Measurements from ENCODE around the gene HSD17B7.

Gene HSD17B7

DNA sequence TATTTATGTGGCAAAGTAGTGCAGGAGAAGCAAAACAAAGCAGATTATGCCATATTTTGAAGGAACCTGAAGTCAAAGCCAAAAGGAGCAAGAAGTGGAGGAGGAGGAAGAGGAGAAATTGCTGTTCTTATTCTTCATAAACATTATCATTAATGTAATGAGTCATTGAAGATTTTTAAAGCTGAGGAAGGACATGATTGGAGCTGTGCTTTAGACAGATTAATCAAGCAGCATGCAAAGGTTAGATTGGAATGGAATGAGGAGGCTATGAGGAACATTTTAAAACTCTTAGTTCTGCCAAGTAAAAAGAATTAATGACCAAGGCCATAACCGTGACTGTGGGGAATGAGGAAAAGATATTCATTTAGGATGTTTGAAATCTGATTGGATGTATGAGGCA, 33.0 kb upstream of the HSD17B7 start:
- H3K4me2 ChIP-seq = no peak overlapping the region
- no peak overlapping the region for H3K27ac ChIP-seq
- no peaks in the 10 kb centered on the region for H3K79me2 ChIP-seq (ENCODE audit: insufficient read depth, low read depth)
- no peaks in the 10 kb centered on the region for H3K36me3 ChIP-seq (ENCODE audit: insufficient read depth)
- no peaks in the 10 kb centered on the region for H3K27me3 ChIP-seq (ENCODE audit: insufficient read depth, low read depth)
- H2AFZ ChIP-seq (ENCODE audit: low read depth) = no peak overlapping the region
- TF ChIP-seq, protein P1, sequence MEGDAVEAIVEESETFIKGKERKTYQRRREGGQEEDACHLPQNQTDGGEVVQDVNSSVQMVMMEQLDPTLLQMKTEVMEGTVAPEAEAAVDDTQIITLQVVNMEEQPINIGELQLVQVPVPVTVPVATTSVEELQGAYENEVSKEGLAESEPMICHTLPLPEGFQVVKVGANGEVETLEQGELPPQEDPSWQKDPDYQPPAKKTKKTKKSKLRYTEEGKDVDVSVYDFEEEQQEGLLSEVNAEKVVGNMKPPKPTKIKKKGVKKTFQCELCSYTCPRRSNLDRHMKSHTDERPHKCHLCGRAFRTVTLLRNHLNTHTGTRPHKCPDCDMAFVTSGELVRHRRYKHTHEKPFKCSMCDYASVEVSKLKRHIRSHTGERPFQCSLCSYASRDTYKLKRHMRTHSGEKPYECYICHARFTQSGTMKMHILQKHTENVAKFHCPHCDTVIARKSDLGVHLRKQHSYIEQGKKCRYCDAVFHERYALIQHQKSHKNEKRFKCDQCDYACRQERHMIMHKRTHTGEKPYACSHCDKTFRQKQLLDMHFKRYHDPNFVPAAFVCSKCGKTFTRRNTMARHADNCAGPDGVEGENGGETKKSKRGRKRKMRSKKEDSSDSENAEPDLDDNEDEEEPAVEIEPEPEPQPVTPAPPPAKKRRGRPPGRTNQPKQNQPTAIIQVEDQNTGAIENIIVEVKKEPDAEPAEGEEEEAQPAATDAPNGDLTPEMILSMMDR (conservative IDR thresholded peaks at IDR 0.05; ENCODE audit: low read depth, low read length) = no peak
- no peak overlapping the region for H3K4me3 ChIP-seq (IDR thresholded peaks at IDR 0.05; ENCODE audit: insufficient read depth, low read depth, low read length)
- H3K9ac ChIP-seq = no peak overlapping the region
- no peaks in the 10 kb centered on the region for H3K4me1 ChIP-seq (ENCODE audit: low read depth, poor library complexity, severe bottlenecking)
- no peaks in the 10 kb centered on the region for H4K20me1 ChIP-seq (ENCODE audit: insufficient read depth)

DNA sequence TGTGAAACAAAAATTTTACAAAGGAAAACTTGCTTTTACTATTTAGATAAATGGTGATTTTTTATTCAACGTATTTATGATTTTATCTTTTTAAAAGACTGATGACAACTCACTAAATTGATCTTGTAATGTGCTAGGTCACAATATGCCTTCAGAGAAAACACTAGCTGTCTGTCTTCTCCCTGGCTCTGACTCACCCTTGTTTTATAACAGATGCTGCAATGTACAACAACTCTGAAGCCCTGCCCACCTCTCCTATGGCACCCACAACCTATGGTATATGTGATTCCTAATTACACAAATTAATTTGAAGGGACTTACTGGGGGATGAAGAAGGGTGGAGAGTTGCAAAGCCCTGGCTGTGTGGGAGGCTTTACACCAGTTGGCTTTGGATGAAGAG, 24.7 kb upstream of the HSD17B7 start:
- H3K4me1 ChIP-seq (ENCODE audit: low read depth, poor library complexity, severe bottlenecking) = no peaks in the 10 kb centered on the region
- no peaks in the 10 kb centered on the region for H3K36me3 ChIP-seq (ENCODE audit: insufficient read depth)
- TF ChIP-seq, protein P1 (conservative IDR thresholded peaks at IDR 0.05; ENCODE audit: low read depth, low read length) = no peak

DNA sequence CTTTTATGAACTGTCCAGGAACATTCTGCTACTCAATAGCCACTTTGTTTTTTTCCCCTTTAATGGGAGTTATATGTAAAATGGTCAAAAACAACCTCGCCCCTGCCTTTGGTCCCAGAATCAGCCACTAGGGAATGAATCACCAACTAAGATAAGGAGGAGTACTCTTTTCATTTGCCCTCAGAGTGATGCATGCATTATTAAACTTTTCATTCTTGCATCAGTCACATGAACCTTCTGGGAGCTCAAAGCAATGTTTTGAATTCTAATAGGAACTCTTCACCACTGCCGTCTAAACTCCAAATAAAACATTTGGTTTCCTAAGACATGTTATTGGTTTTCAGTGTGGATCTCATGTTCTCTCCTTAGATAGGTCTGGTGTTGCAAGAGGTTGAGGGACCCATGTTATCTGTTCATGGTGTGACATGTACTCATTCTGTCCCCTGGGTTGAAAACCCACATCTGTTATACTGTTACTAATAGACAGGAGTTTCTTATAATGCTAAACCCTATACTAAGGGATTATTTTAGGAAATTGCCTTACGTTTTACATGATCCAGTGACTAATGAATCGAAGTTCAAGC, 17.8 kb upstream of the HSD17B7 start:
- Histone ChIP-seq H3K27ac (no peak overlapping the region), H3K36me3 (ENCODE audit: insufficient read depth) (no peaks in the 10 kb centered on the region)

More for the DNA sequence above, 24.7 kb upstream of the HSD17B7 start:
- no peak overlapping the region for H3K4me3 ChIP-seq (IDR thresholded peaks at IDR 0.05; ENCODE audit: insufficient read depth, low read depth, low read length)
- no peak overlapping the region for H3K9ac ChIP-seq
- H4K20me1 ChIP-seq (ENCODE audit: insufficient read depth) = no peaks in the 10 kb centered on the region
- no peaks in the 10 kb centered on the region for H3K27me3 ChIP-seq (ENCODE audit: insufficient read depth, low read depth)
- no peaks in the 10 kb centered on the region for H3K79me2 ChIP-seq (ENCODE audit: insufficient read depth, low read depth)
- no peak overlapping the region for H2AFZ ChIP-seq (ENCODE audit: low read depth)
- H3K4me2 ChIP-seq = no peak overlapping the region
- no peak overlapping the region for H3K27ac ChIP-seq

DNA sequence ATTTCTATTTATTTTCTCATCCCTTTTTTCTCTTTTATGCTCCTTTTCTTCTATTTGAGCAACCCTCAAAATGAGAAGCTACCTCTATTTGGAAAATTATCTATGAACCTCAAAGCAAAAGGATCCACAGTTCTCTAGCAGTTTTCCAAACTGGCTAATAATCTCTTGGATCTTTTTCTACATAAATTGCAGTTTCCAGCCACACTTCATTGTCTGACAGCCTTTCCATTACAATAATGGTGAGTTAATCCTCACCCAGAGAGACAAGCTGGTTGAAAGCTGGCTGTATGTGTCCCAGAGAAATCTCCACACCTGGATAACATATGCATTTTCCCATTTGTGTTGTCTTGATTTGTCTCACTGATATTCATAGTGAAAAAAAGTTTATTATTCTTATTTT, 16.5 kb upstream of the HSD17B7 start:
- no peak overlapping the region for H3K4me3 ChIP-seq (IDR thresholded peaks at IDR 0.05; ENCODE audit: insufficient read depth, low read depth, low read length)
- no peaks in the 10 kb centered on the region for H3K4me1 ChIP-seq (ENCODE audit: low read depth, poor library complexity, severe bottlenecking)
- H3K27me3 ChIP-seq (ENCODE audit: insufficient read depth, low read depth) = no peaks in the 10 kb centered on the region
- H4K20me1 ChIP-seq (ENCODE audit: insufficient read depth) = no peaks in the 10 kb centered on the region
- H2AFZ ChIP-seq (ENCODE audit: low read depth) = no peak overlapping the region
- H3K4me2 ChIP-seq = no peak overlapping the region
- H3K9ac ChIP-seq = no peak overlapping the region
- H3K27ac ChIP-seq = no peak overlapping the region
- TF ChIP-seq, protein P1 (conservative IDR thresholded peaks at IDR 0.05; ENCODE audit: low read depth, low read length) = no peak
- H3K79me2 ChIP-seq (ENCODE audit: insufficient read depth, low read depth) = no peaks in the 10 kb centered on the region
- no peaks in the 10 kb centered on the region for H3K36me3 ChIP-seq (ENCODE audit: insufficient read depth)

More for the DNA sequence above, 17.8 kb upstream of the HSD17B7 start:
- H3K9ac ChIP-seq = no peak overlapping the region
- no peaks in the 10 kb centered on the region for H4K20me1 ChIP-seq (ENCODE audit: insufficient read depth)
- no peaks in the 10 kb centered on the region for H3K4me1 ChIP-seq (ENCODE audit: low read depth, poor library complexity, severe bottlenecking)
- H2AFZ ChIP-seq (ENCODE audit: low read depth) = no peak overlapping the region
- no peak overlapping the region for H3K4me2 ChIP-seq
- no peak overlapping the region for H3K4me3 ChIP-seq (IDR thresholded peaks at IDR 0.05; ENCODE audit: insufficient read depth, low read depth, low read length)
- TF ChIP-seq, protein P1 (conservative IDR thresholded peaks at IDR 0.05; ENCODE audit: low read depth, low read length) = no peak
- H3K79me2 ChIP-seq (ENCODE audit: insufficient read depth, low read depth) = no peaks in the 10 kb centered on the region
- no peaks in the 10 kb centered on the region for H3K27me3 ChIP-seq (ENCODE audit: insufficient read depth, low read depth)

All from KMS-11 (cell line).